GM21737 (cell line): ENCODE measurements around the gene PGP.
"Not testable (repeated sequence)": the region's sequence is repeated elsewhere in the genome, so short reads cannot be mapped to it uniquely, and the experiment has no call there.

Experiments used
- ATAC-seq: cut with Tn5 transposase; IDR thresholded peaks from one replicate; pipeline ENCODE4 v1.9.1; 2021; ENCODE audit warnings: mild to moderate bottlenecking, moderate library complexity; ENCODE audit not compliant: unreplicated experiment

PGP gene

GRCh38 chr16:2223221-2223941 is 8.7 kb upstream of the PGP start, which contains the start of gene E4F1:
TSS of gene E4F1 (plus strand) at chr16:2223591. CDS start at chr16:2223614, 23 bp downstream.
- peak; percentile 95 for ATAC-seq

- ATAC-seq: no peak
These were observed 1.7 kb upstream of the PGP start for GRCh38 chr16:2216330-2216729.

GRCh38 chr16:2213817-2214718 is 572 bp downstream of the PGP start:
- ATAC-seq: no peak

- ATAC-seq: no peak
These were observed 2.0 kb downstream of the PGP start for GRCh38 chr16:2212362-2213324.

DNA sequence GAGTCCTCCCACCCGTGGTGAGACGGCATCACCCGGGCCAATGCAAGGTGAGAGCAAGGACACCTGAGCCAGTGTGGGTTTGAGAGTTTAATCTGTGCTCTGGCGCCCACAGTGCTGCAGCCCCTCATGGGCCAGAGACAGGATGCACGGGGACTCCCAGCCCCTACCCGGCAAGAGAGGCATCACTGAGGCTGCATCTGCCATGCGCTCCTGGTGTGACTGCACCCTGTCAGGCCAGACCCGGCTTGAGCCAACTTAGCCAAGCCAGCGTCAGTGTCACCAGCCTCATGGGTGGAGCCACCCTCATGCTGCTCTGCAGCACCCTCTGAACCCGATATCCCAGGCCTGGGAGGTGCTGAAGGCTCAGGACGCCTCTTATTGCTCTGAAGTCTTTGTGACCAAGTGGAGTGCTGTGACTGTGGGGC is 2.7 kb downstream of the PGP start:
- ATAC-seq: no peak

DNA sequence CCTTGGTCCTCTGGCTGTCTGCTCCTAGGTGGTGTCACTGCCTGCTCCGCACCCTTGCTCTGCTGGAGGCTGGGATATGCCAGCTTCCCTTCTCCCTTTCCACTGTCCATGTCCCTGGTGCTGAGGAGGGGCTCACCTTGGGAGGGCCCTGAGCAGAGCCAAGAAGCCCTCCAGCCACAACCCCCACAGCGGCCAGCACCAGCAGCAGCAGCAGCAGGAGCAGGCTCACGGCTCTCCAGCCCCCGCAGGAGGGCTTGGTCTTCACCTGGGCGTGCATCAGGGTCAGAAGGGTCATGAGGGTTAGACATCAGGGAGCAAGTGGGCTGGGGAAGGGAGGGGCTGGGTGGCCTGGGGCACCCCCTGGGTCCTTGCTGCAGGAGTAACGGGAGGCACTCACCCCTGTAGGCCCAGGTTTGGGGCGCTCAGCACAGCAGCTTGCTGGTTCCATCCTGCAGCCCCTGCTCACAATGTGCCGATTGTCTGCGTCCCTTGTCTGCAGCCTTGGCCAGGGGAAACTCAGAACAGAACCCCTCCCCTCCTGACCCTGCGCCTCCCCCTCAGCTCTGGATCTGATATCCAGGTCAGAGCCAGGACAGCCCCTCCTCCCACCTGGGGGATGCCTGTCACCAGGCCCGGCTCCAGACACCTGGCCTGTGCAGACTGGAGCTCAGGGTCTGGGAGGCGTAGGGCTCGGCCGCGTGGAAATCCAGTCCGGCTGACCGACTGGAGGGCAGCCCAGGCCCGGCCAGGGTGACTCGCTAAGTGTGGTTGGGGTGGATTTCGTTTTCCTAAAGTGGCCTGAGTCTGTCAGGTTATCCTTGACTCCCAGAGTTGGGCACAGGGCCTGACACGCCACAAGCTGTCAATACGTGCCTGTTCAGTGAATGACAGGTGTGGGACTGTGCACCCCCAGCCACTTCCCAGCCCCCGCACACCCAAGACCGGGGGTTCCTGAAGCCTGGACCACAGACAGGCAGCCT is 4.0 kb downstream of the PGP start, which contains the start of gene BRICD5:
TSS of gene BRICD5 (minus strand) at position 478 of the 980 bp plus-strand sequence. CDS start at position 448, 30 bp downstream.
- no peak for ATAC-seq

- no peak for ATAC-seq
These were observed 4.7 kb downstream of the PGP start for GRCh38 chr16:2210009-2210332.

GRCh38 chr16:2209258-2210008 is 5.2 kb downstream of the PGP start:
- ATAC-seq: no peak

DNA sequence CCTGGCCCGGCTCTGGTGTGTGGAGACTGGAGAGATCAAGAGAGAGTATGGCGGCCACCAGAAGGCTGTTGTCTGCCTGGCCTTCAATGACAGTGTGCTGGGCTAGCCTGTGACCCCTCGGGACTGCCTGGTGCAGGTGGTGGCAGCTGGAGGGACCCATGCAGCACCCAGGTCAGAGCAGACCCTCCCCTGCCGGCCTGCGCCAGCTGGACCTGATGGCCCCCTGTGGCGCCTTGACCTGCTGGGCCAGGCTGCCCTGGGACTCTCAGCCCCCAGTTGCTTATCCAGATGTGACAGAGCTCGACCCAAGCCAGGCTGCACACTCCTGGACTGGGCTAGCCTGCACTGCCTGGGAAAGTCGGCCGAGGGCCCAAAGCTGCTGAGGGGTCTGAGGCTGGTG is 5.9 kb downstream of the PGP start:
- no peak for ATAC-seq

DNA sequence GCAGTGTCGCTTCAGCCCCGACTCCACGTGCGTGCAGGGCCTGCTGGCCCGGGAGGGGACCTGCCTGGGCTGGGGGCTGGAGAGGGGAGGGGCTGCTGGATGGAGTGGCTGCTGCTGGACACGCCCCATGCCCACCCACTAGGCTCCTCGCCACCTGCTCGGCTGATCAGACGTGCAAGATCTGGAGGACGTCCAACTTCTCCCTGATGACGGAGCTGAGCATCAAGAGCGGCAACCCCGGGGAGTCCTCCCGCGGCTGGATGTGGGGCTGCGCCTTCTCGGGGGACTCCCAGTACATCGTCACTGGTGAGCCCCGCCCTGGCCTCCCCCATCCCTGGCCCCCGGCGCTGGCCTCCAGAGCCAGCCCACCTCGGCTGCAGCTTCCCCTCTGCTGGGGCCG is 6.3 kb downstream of the PGP start:
- no peak for ATAC-seq

GRCh38 chr16:2207872-2208271 is 6.8 kb downstream of the PGP start:
- no peak for ATAC-seq

DNA sequence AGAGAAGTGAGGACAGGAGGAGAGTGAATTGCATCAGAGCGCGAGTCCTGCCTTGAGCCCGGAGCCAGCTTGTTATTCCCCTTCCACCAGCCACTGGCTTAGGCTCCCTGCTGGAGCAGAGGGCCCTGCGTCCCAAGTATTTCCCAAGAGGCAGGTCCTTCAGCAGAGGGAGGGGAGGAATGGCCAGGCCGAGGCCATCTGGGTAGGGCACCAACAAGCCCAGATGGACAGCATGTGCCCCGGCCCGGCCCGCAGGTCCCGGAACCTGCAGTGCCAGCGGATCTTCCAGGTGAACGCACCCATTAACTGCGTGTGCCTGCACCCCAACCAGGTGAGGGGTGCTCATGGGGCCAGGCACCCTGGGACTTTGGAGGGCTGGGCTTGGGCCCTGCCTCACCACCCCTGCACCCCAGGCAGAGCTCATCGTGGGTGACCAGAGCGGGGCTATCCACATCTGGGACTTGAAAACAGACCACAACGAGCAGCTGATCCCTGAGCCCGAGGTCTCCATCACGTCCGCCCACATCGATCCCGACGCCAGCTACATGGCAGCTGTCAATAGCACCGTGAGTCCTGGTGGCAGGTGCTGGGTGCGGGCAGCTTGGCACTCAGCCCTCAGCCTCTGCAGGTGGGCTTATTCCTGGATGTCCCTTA is 7.7 kb downstream of the PGP start:
- no peak for ATAC-seq

DNA sequence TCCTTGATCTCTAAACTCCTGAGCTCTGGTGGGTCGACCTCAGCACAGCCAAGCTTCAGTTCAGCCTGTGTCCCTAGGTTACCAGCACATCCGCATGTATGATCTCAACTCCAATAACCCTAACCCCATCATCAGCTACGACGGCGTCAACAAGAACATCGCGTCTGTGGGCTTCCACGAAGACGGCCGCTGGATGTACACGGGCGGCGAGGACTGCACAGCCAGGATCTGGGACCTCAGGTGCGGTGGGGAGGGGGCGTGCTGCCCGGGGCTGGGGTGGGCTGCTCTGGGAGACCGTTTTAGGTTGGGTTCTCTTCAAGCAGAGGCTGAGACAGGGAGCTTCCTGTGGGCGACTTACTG is 8.2 kb downstream of the PGP start:
- ATAC-seq: no peak

- ATAC-seq: peak; percentile 11
These were observed 8.7 kb downstream of the PGP start for GRCh38 chr16:2205967-2206313.

- ATAC-seq: peak; percentile 54
These were observed 9.3 kb downstream of the PGP start, which contains the start of gene MLST8 for GRCh38 chr16:2205104-2205966. TSS of gene MLST8 (plus strand) at chr16:2205454. CDS start at chr16:2206086, 632 bp downstream.

GRCh38 chr16:2204416-2205103 is 10.1 kb downstream of the PGP start:
- no peak for ATAC-seq

DNA sequence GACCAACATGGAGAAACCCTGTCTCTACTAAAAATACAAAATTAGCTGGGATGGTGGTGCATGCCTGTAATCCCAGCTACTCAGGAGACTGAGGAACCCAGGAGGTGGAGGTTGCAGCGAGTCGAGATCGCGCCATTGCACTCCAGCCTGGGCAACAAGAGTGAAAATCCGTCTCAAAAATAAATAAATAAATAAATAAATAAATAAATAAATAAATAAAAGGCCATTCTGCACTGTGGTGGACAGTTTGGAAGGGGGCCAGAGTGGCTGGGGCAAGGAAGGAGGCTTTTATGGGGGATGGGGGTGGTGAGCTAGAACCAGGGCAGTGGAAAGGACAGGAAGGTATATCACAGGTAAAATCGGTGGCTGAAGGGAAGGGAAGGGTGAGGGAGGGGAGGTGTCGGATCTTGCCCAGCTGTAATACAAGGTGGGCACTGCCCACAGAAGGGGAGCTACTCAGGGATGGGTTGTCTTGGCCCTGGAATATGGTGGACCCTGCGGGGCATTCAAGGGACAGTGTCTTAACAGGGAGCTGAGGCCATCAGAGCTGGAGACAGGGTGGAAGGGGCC is 11.4 kb downstream of the PGP start:
- not testable (repeated sequence) for ATAC-seq
